Activated T-cell treated with anti-CD3 and anti-CD28 coated beads, Interleukin-2, amount 50 U/mL, for 4 hours (primary cell): ENCODE measurements around the gene TTBK2. TPM values are rescaled to one million over a fixed set of nuclear protein-coding genes. Genes with fewer than 3 reads are reported as not detected.

ENCODE experiments used
- ATAC-seq, 2 donors: fragments of 200-7000 bp; cut with Tn5 transposase; one replicate each; pipeline ENCODE4 v1.10.0; 2021
- DNase-seq: peaks from one replicate; pipeline ENCODE4 v3.0.0-alpha.2; 2020
- H3K27me3 Mint-ChIP-seq: one replicate; pipeline ENCODE4 v1.8.0; 2021; ENCODE audit warnings: low read depth, mixed read lengths
- H3K36me3 Mint-ChIP-seq: one replicate; pipeline ENCODE4 v1.8.0; 2022; ENCODE audit warnings: mixed read lengths; ENCODE audit not compliant: insufficient read depth
- H3K4me1 Mint-ChIP-seq: one replicate; pipeline ENCODE4 v1.8.0; 2021; ENCODE audit warnings: low read depth, mixed read lengths
- H3K4me3 Mint-ChIP-seq: one replicate; pipeline ENCODE4 v1.8.0; 2021; ENCODE audit warnings: mild to moderate bottlenecking, moderate library complexity, mixed read lengths
- H3K9me3 Mint-ChIP-seq: one replicate; pipeline ENCODE4 v1.8.0; 2021; ENCODE audit warnings: mixed read lengths
- total RNA-seq, 3 donors: library from RNA; stranded (reverse); gene quantifications; one replicate each; pipeline ENCODE4 v1.2.1, GENCODE V29; 2021

The TTBK2 gene
- total RNA-seq, 3 donors from 2014 or later, result 5.9 to 7.7 (median 7.1) TPM

- Mint-ChIP-seq H3K36me3 (peaks cover 26% of the 10 kb centered on the region), H3K4me1 (no peaks in the 10 kb centered on the region), H3K4me3 (no peak overlapping the region), H3K27me3 (no peaks in the 10 kb centered on the region), H3K9me3 (no peaks in the 10 kb centered on the region)
- ATAC-seq (no peak), DNase-seq (no peak)
Observed at GRCh38 chr15:42825599-42825998, 95.0 kb downstream of the TTBK2 start.

- H3K36me3 Mint-ChIP-seq, result peaks cover 20% of the 10 kb centered on the region
- ATAC-seq, result no peak
- H3K9me3 Mint-ChIP-seq, result no peaks in the 10 kb centered on the region
- no peak for DNase-seq
- no peaks in the 10 kb centered on the region for H3K27me3 Mint-ChIP-seq
- H3K4me3 Mint-ChIP-seq, result no peak overlapping the region
- no peaks in the 10 kb centered on the region for H3K4me1 Mint-ChIP-seq
Observed at GRCh38 chr15:42820811-42821210, 99.8 kb downstream of the TTBK2 start.

DNA sequence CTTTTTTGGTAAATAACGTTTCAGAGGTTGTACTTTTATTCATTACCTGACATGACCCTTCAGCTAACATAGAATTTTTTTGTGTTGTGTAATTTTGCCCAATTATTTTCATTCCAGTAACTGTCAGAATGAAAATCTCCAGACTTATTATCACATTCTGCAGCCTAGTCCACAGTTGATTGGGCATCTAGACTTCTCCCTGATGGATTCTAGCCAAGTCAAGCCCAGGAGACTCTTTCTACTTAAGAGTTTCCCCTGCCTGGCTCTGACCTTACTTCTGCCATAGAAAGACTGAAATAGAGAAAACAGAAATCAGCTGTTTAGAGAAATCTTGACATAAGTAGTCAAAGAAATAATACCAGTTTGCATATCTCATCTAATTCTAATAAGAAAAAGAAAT, 100.8 kb downstream of the TTBK2 start:
- Mint-ChIP-seq H3K36me3 (peaks cover 20% of the 10 kb centered on the region), H3K4me1 (no peaks in the 10 kb centered on the region), H3K9me3 (no peaks in the 10 kb centered on the region), H3K4me3 (no peak overlapping the region), H3K27me3 (no peaks in the 10 kb centered on the region)
- DNase-seq, result no peak
- no peak for ATAC-seq

DNA sequence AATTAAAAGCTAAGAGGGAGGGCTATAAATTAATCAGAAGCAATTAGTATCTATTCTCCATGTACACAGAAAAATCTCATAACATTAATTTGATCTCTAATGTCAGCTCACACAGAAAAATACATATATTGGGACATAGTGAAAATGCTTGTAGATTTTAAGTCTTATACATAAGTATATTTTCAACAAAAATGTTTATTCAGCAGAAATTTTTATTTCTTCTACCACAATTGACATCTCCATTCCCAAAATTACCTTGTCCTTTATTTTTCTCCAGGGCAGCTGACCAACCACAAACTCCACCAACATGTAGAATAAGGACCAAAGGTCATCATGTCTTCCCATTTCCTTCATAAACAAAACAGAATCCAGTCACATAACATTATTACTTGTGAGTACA, 109.1 kb downstream of the TTBK2 start:
- Mint-ChIP-seq H3K36me3 (peaks cover 19% of the 10 kb centered on the region), H3K4me3 (no peak overlapping the region), H3K4me1 (no peaks in the 10 kb centered on the region), H3K9me3 (no peaks in the 10 kb centered on the region), H3K27me3 (no peaks in the 10 kb centered on the region)
- ATAC-seq, result no peak
- DNase-seq, result no peak

DNA sequence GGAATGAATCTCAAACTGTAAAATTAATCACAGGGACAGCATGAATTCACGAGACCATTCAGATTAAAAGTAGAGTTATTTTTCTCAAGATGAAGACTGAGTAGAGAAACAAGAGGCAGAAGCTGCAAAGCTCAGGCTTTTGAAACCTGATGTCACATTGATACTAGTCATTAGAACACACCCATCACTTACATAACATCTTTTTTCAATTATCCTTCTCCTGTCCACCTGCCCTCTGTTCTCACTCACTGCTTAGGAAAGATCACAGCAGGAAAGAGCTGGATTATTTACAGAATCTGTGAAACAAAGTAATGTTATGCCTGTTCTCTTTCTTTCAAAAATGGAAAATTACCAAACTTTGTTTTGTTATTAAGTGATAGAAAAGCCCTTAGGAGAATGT, 111.7 kb downstream of the TTBK2 start:
- no peaks in the 10 kb centered on the region for H3K27me3 Mint-ChIP-seq
- H3K9me3 Mint-ChIP-seq, result no peaks in the 10 kb centered on the region
- DNase-seq (no peak), ATAC-seq (no peak)
- no peak overlapping the region for H3K4me3 Mint-ChIP-seq
- H3K4me1 Mint-ChIP-seq, result no peaks in the 10 kb centered on the region
- peaks cover 23% of the 10 kb centered on the region for H3K36me3 Mint-ChIP-seq

- ATAC-seq (no peak), DNase-seq (no peak)
- Mint-ChIP-seq H3K9me3 (no peaks in the 10 kb centered on the region), H3K4me3 (no peak overlapping the region), H3K27me3 (no peaks in the 10 kb centered on the region), H3K4me1 (no peaks in the 10 kb centered on the region), H3K36me3 (peaks cover 29% of the 10 kb centered on the region)
Observed at GRCh38 chr15:42805266-42805665, 115.3 kb downstream of the TTBK2 start.

GRCh38 chr15:42804739-42805138, 115.8 kb downstream of the TTBK2 start:
- peaks cover 28% of the 10 kb centered on the region for H3K36me3 Mint-ChIP-seq

GRCh38 chr15:42803436-42803835, 117.1 kb downstream of the TTBK2 start:
- ATAC-seq, result no peak
- Mint-ChIP-seq H3K4me3 (no peak overlapping the region), H3K4me1 (no peaks in the 10 kb centered on the region), H3K36me3 (peaks cover 31% of the 10 kb centered on the region), H3K9me3 (no peaks in the 10 kb centered on the region), H3K27me3 (no peaks in the 10 kb centered on the region)
- DNase-seq, result no peak

More at GRCh38 chr15:42804739-42805138, 115.8 kb downstream of the TTBK2 start:
- H3K4me3 Mint-ChIP-seq, result no peak overlapping the region
- no peaks in the 10 kb centered on the region for H3K9me3 Mint-ChIP-seq
- no peaks in the 10 kb centered on the region for H3K27me3 Mint-ChIP-seq
- ATAC-seq (no peak), DNase-seq (no peak)
- no peaks in the 10 kb centered on the region for H3K4me1 Mint-ChIP-seq

- peaks cover 33% of the 10 kb centered on the region for H3K36me3 Mint-ChIP-seq
- no peaks in the 10 kb centered on the region for H3K4me1 Mint-ChIP-seq
- no peak for ATAC-seq
- H3K9me3 Mint-ChIP-seq, result no peaks in the 10 kb centered on the region
- no peak overlapping the region for H3K4me3 Mint-ChIP-seq
- no peak for DNase-seq
- H3K27me3 Mint-ChIP-seq, result no peaks in the 10 kb centered on the region
Observed at GRCh38 chr15:42802168-42802567, 118.4 kb downstream of the TTBK2 start.

GRCh38 chr15:42800731-42801474, 119.7 kb downstream of the TTBK2 start:
- Mint-ChIP-seq H3K36me3 (peaks cover 27% of the 10 kb centered on the region), H3K4me1 (peaks cover 7% of the 10 kb centered on the region), H3K4me3 (no peak overlapping the region), H3K27me3 (no peaks in the 10 kb centered on the region), H3K9me3 (no peaks in the 10 kb centered on the region)
- no peak for DNase-seq
- no peak for ATAC-seq

- H3K36me3 Mint-ChIP-seq, result peaks cover 24% of the 10 kb centered on the region
- no peaks in the 10 kb centered on the region for H3K9me3 Mint-ChIP-seq
- H3K4me3 Mint-ChIP-seq, result no peak overlapping the region
- peaks cover 7% of the 10 kb centered on the region for H3K4me1 Mint-ChIP-seq
- H3K27me3 Mint-ChIP-seq, result no peaks in the 10 kb centered on the region
- no peak for ATAC-seq
- DNase-seq, result no peak
Observed at GRCh38 chr15:42798802-42799201, 121.8 kb downstream of the TTBK2 start.

DNA sequence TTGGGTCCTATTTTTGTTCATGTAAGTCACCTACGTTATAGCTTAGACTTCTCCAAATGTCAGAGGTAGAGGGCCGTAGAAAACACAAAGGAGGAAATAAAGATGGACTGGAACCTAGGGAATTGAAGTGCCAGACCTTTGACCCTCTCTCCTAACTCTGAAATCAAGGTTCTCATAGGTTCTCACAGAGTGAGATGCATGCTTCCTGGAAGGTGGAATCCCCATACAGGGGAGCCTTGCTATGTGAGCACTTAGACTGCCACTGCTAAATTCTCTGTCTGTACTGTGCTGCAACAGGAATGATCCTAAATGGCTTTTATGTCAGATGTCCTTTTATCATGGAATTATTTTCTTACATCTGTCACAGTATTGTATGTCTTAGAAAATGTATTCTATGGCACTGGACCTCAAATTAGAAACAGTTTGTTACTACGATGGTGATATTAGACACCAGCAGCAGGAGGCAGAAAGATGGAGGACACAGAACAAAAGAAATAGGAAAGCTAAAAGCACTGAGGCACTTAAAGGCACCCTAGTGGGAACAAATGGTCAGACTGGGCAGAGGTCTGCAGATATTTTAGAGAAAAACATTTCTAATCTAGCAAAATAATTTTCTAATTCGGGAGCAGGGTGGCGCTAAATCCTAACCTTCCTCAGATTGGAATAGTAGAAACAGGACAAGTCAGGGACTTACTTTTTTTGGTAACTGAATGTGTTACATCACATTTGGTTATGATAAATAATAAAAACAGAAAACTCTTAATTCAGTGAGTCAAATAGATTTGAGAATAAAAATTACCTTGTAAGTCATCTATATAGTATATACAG, 123.4 kb downstream of the TTBK2 start:
- Mint-ChIP-seq H3K27me3 (no peaks in the 10 kb centered on the region), H3K4me1 (peaks cover 7% of the 10 kb centered on the region), H3K9me3 (no peaks in the 10 kb centered on the region), H3K36me3 (peaks cover 22% of the 10 kb centered on the region), H3K4me3 (no peak overlapping the region)
- ATAC-seq, result no peak
- DNase-seq, result no peak

GRCh38 chr15:42788725-42789124, 131.9 kb downstream of the TTBK2 start:
- H3K27me3 Mint-ChIP-seq, result no peaks in the 10 kb centered on the region
- no peaks in the 10 kb centered on the region for H3K9me3 Mint-ChIP-seq

DNA sequence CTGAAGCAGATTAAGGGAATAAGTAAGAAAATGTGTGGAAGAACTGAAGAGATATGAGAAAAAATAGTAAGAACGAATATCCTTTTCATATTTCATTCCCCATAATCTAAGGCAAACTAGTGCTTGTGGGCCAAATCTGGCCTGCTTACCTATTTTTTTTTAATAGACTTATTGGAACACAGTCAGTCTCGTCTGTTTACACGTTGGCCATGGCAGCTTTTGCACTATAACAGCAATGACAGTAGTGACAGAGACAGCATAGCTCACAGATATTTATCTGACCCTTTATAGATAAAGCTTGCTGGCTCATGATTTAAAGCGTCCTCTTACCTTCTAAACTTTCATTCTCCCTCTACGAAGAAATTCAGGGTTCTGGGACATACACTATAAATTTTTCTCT, 133.6 kb downstream of the TTBK2 start:
- Mint-ChIP-seq H3K4me1 (no peaks in the 10 kb centered on the region), H3K27me3 (no peaks in the 10 kb centered on the region), H3K36me3 (peaks cover 19% of the 10 kb centered on the region), H3K9me3 (no peaks in the 10 kb centered on the region), H3K4me3 (no peak overlapping the region)
- DNase-seq (no peak), ATAC-seq (no peak)

More at GRCh38 chr15:42788725-42789124, 131.9 kb downstream of the TTBK2 start:
- no peak for ATAC-seq
- DNase-seq, result no peak
- peaks cover 14% of the 10 kb centered on the region for H3K36me3 Mint-ChIP-seq
- no peaks in the 10 kb centered on the region for H3K4me1 Mint-ChIP-seq
- H3K4me3 Mint-ChIP-seq, result no peak overlapping the region

DNA sequence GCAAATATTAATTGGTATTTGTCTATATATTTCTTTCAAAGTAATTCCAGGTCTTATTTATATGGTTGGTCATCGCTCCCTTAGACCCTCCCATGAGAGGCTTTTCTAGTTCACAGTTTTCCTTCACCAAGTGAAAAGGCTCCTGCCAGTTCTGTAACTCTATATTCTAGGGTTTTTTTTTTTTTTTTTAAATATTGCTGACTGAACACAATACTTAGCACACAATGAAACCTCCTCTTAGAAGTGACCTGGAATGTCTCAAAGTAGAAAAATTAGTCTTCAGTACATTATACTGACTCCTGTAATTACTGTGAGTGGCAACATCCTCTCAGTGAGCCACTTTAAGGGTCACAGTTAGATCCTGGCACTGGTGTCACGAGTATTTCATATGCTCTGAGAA, 135.0 kb downstream of the TTBK2 start:
- no peaks in the 10 kb centered on the region for H3K4me1 Mint-ChIP-seq
- no peak overlapping the region for H3K4me3 Mint-ChIP-seq
- no peak for ATAC-seq
- peaks cover 16% of the 10 kb centered on the region for H3K36me3 Mint-ChIP-seq
- no peak for DNase-seq
- H3K9me3 Mint-ChIP-seq, result no peaks in the 10 kb centered on the region
- no peaks in the 10 kb centered on the region for H3K27me3 Mint-ChIP-seq
